Measurements from ENCODE around the gene NUDT3.
"Not testable (repeated sequence)": the region's sequence is repeated elsewhere in the genome, so short reads cannot be mapped to it uniquely, and the experiment has no call there.

The NUDT3 gene

GRCh38 chr6:34383161-34383631 is 9.3 kb downstream of the NUDT3 start:
- peaks cover 7% of the 10 kb centered on the region for H3K4me1 ChIP-seq (ENCODE audit: low read depth, poor library complexity, severe bottlenecking)
- H2AFZ ChIP-seq (ENCODE audit: low read depth), result no peak overlapping the region
- H3K4me3 ChIP-seq (IDR thresholded peaks at IDR 0.05; ENCODE audit: insufficient read depth, low read depth, low read length), result no peak overlapping the region
- H3K27me3 ChIP-seq (ENCODE audit: insufficient read depth, low read depth), result no peaks in the 10 kb centered on the region
- H3K4me2 ChIP-seq, result no peak overlapping the region
- no peaks in the 10 kb centered on the region for H3K36me3 ChIP-seq (ENCODE audit: insufficient read depth)
- no peak overlapping the region for H3K9ac ChIP-seq
- TF ChIP-seq CTCF (conservative IDR thresholded peaks at IDR 0.05; ENCODE audit: low read depth, low read length), result no peak
- H3K27ac ChIP-seq, result no peak overlapping the region
- H4K20me1 ChIP-seq (ENCODE audit: insufficient read depth), result peaks cover 12% of the 10 kb centered on the region; the same call in 1 of the 2 replicates
- peaks cover 89% of the 10 kb centered on the region for H3K79me2 ChIP-seq (ENCODE audit: insufficient read depth, low read depth)

- H4K20me1 ChIP-seq (ENCODE audit: insufficient read depth), result peaks cover 8% of the 10 kb centered on the region; the same call in 1 of the 2 replicates
Measured at GRCh38 chr6:34381081-34381480, 11.4 kb downstream of the NUDT3 start.

GRCh38 chr6:34378470-34378869 is 14.0 kb downstream of the NUDT3 start:
- H3K27ac ChIP-seq, result no peak overlapping the region

More at GRCh38 chr6:34381081-34381480, 11.4 kb downstream of the NUDT3 start:
- TF ChIP-seq CTCF (conservative IDR thresholded peaks at IDR 0.05; ENCODE audit: low read depth, low read length), result no peak
- no peak overlapping the region for H3K9ac ChIP-seq
- H3K4me1 ChIP-seq (ENCODE audit: low read depth, poor library complexity, severe bottlenecking), result peaks cover 1% of the 10 kb centered on the region
- H3K4me3 ChIP-seq (IDR thresholded peaks at IDR 0.05; ENCODE audit: insufficient read depth, low read depth, low read length), result no peak overlapping the region
- H3K79me2 ChIP-seq (ENCODE audit: insufficient read depth, low read depth), result peaks cover 89% of the 10 kb centered on the region
- no peak overlapping the region for H2AFZ ChIP-seq (ENCODE audit: low read depth)
- H3K4me2 ChIP-seq, result no peak overlapping the region
- no peak overlapping the region for H3K27ac ChIP-seq
- H3K36me3 ChIP-seq (ENCODE audit: insufficient read depth), result no peaks in the 10 kb centered on the region
- no peaks in the 10 kb centered on the region for H3K27me3 ChIP-seq (ENCODE audit: insufficient read depth, low read depth)

GRCh38 chr6:34377984-34378383 is 14.5 kb downstream of the NUDT3 start:
- Histone ChIP-seq H3K27ac (no peak overlapping the region), H3K4me3 (IDR thresholded peaks at IDR 0.05; ENCODE audit: insufficient read depth, low read depth, low read length) (no peak overlapping the region), H3K4me1 (ENCODE audit: low read depth, poor library complexity, severe bottlenecking) (no peaks in the 10 kb centered on the region), H3K79me2 (ENCODE audit: insufficient read depth, low read depth) (peaks cover 72% of the 10 kb centered on the region), H4K20me1 (ENCODE audit: insufficient read depth) (peaks cover 4% of the 10 kb centered on the region; the same call in 1 of the 2 replicates), H2AFZ (ENCODE audit: low read depth) (no peak overlapping the region), H3K27me3 (ENCODE audit: insufficient read depth, low read depth) (no peaks in the 10 kb centered on the region), H3K4me2 (no peak overlapping the region), H3K36me3 (ENCODE audit: insufficient read depth) (no peaks in the 10 kb centered on the region), H3K9ac (no peak overlapping the region)
- TF ChIP-seq CTCF (conservative IDR thresholded peaks at IDR 0.05; ENCODE audit: low read depth, low read length), result no peak

More at GRCh38 chr6:34378470-34378869, 14.0 kb downstream of the NUDT3 start:
- Histone ChIP-seq H3K9ac (no peak overlapping the region), H3K27me3 (ENCODE audit: insufficient read depth, low read depth) (no peaks in the 10 kb centered on the region), H4K20me1 (ENCODE audit: insufficient read depth) (peaks cover 4% of the 10 kb centered on the region; the same call in 1 of the 2 replicates), H3K79me2 (ENCODE audit: insufficient read depth, low read depth) (peaks cover 72% of the 10 kb centered on the region), H3K36me3 (ENCODE audit: insufficient read depth) (no peaks in the 10 kb centered on the region), H3K4me3 (IDR thresholded peaks at IDR 0.05; ENCODE audit: insufficient read depth, low read depth, low read length) (no peak overlapping the region), H3K4me1 (ENCODE audit: low read depth, poor library complexity, severe bottlenecking) (no peaks in the 10 kb centered on the region), H3K4me2 (no peak overlapping the region), H2AFZ (ENCODE audit: low read depth) (no peak overlapping the region)
- TF ChIP-seq CTCF (conservative IDR thresholded peaks at IDR 0.05; ENCODE audit: low read depth, low read length), result no peak

GRCh38 chr6:34377571-34377970 is 14.9 kb downstream of the NUDT3 start:
- H3K27me3 ChIP-seq (ENCODE audit: insufficient read depth, low read depth); H2AFZ ChIP-seq (ENCODE audit: low read depth); H4K20me1 ChIP-seq (ENCODE audit: insufficient read depth); H3K4me1 ChIP-seq (ENCODE audit: low read depth, poor library complexity, severe bottlenecking); H3K4me2 ChIP-seq; H3K36me3 ChIP-seq (ENCODE audit: insufficient read depth); H3K27ac ChIP-seq; H3K4me3 ChIP-seq (IDR thresholded peaks at IDR 0.05; ENCODE audit: insufficient read depth, low read depth, low read length); H3K9ac ChIP-seq: not testable (repeated sequence)
- peaks cover 72% of the 10 kb centered on the region for H3K79me2 ChIP-seq (ENCODE audit: insufficient read depth, low read depth)
